GM12878 (cell line): ENCODE results near the gene CDKN1C. TPM values are rescaled to one million over a fixed set of nuclear protein-coding genes. Genes with fewer than 3 reads are reported as not detected.

Source experiments
- ATAC-seq: fragments of 200-7000 bp; cut with Tn5 transposase; 3 replicates; pipeline ENCODE4 v1.9.1; 2020; ENCODE audit warnings: mild to moderate bottlenecking, moderate library complexity
- BruUV-seq: library from RNA; stranded (reverse); fragments of 400-500 nt; replicated peaks from 2 replicates; lab custom pipeline; 2021; lab: Mats Ljungman, UMichigan
- CTCF ChIA-PET: fragments of 300-600 bp; sonication (Branson Sonifier 250); formaldehyde crosslinking; extraction: SDS; loops from one replicate; lab custom pipeline; 2021; ENCODE audit warnings: inconsistent platforms; lab: Yijun Ruan, JAX
- POLR2A ChIA-PET: fragments of 350-600 bp; formaldehyde crosslinking; extraction: SDS; loops from one replicate; lab custom pipeline; 2021; ENCODE audit warnings: inconsistent platforms; lab: Charles Lee
- RAD21 ChIA-PET: fragments of 300-600 bp; sonication (Branson Sonifier 250); formaldehyde crosslinking; loops from one replicate; lab custom pipeline; 2023; ENCODE audit warnings: antibody characterized with exemption; ENCODE audit not compliant: unreplicated experiment; lab: Charles Lee
- SMC1A ChIA-PET: fragments of 300-600 bp; sonication (Branson Sonifier 250); formaldehyde crosslinking; loops from one replicate; lab custom pipeline; 2023; ENCODE audit not compliant: unreplicated experiment, uncharacterized antibody; lab: Charles Lee
- DNase-seq: peaks from one replicate; pipeline ENCODE4 v3.0.0-alpha.2; 2011; ENCODE audit warnings: low read depth, low spot score
- FAIRE-seq: peaks from 3 replicates; lab custom pipeline; 2011; peaks lifted over from hg19 to GRCh38; lab: Jason Lieb, UNC
- H2AFZ ChIP-seq: 2 replicates; pipeline ENCODE4 v1.6.0; 2011; ENCODE audit warnings: low read depth, low read length, control low read depth; ENCODE audit not compliant: control insufficient read depth
- H3K27ac ChIP-seq: 2 replicates; pipeline ENCODE4 v1.5.1; 2011; ENCODE audit warnings: control low read depth; ENCODE audit not compliant: control insufficient read depth, insufficient read depth
- H3K27me3 ChIP-seq, 2 experiments: replicated peaks in 1 of 2; 2 replicates each; pipeline versions ENCODE4 v1.6.0 to v1.6.1; 2011; ENCODE audit warnings: low read length in 1 of 2; ENCODE audit not compliant: control insufficient read depth in 2 of 2, insufficient read depth in 2 of 2
- H3K36me3 ChIP-seq, 2 experiments: 2 replicates each; pipeline ENCODE4 v1.5.1; 2011; ENCODE audit warnings: low read length in 1 of 2; ENCODE audit not compliant: control insufficient read depth in 2 of 2, insufficient read depth in 2 of 2
- H3K4me1 ChIP-seq: 2 replicates; pipeline ENCODE4 v1.6.1; 2011; ENCODE audit warnings: mild to moderate bottlenecking, low read length, moderate library complexity, mixed read lengths; ENCODE audit not compliant: control insufficient read depth, insufficient read depth
- H3K4me2 ChIP-seq: 2 replicates; pipeline ENCODE4 v1.6.0; 2011; ENCODE audit warnings: control low read depth; ENCODE audit not compliant: control insufficient read depth, insufficient read depth
- H3K4me3 ChIP-seq: fragments of 200-600 bp; sonication (generic); 2 replicates; pipeline ENCODE4 v1.5.1; 2016
- H3K79me2 ChIP-seq: 2 replicates; pipeline ENCODE4 v1.6.0; 2011; ENCODE audit warnings: low read length; ENCODE audit not compliant: control insufficient read depth, insufficient read depth
- H3K9ac ChIP-seq: 2 replicates; pipeline ENCODE4 v1.8.0; 2011; ENCODE audit warnings: low read length, control low read depth, mixed read lengths; ENCODE audit not compliant: control insufficient read depth, insufficient read depth
- H3K9me3 ChIP-seq: replicated peaks from 3 replicates; pipeline ENCODE4 v1.5.1; 2011; ENCODE audit warnings: mild to moderate bottlenecking, low read length; ENCODE audit not compliant: control insufficient read depth, insufficient read depth
- H4K20me1 ChIP-seq: 2 replicates; pipeline ENCODE4 v1.6.0; 2011; ENCODE audit not compliant: control insufficient read depth, insufficient read depth
- EZH2 ChIP-seq: IDR thresholded peaks from 2 replicates; pipeline ENCODE4 v1.6.1; 2012; ENCODE audit warnings: low read depth, mild to moderate bottlenecking, control low read depth, inconsistent platforms, low read length, borderline replicate concordance; ENCODE audit not compliant: control insufficient read depth
- PAX5 ChIP-seq: IDR thresholded peaks from 2 replicates; pipeline ENCODE4 v1.6.1; 2011; ENCODE audit warnings: low read depth, low read length, borderline replicate concordance
- PAX8 ChIP-seq: fragments of 450-650 bp; IDR thresholded peaks from 2 replicates; pipeline ENCODE4 v1.6.1; 2017; ENCODE audit warnings: mild to moderate bottlenecking, moderate library complexity
- RB1 ChIP-seq: fragments of 450-650 bp; formaldehyde crosslinking; IDR thresholded peaks from 2 replicates; pipeline ENCODE4 v1.6.1; 2017; ENCODE audit warnings: mild to moderate bottlenecking, borderline replicate concordance
- TCF12 ChIP-seq: IDR thresholded peaks from 2 replicates; pipeline ENCODE4 v1.6.1; 2011; ENCODE audit warnings: low read depth, mild to moderate bottlenecking, low read length
- WGBS: methylation state at CpG from one replicate; pipeline ENCODE4 v1.1.6; 2016; ENCODE audit warnings: low lambda C conversion rate; ENCODE audit not compliant: insufficient replicate concordance, insufficient coverage; ENCODE audit errors: missing lambda C conversion rate; 5-methylcytosine and 5-hydroxymethylcytosine counted together
- in situ Hi-C: fragments of 300-500 bp; cut with MboI; formaldehyde crosslinking; loops from 9 replicates; pipeline ENCODE4 v1.14.3; 2018; ENCODE audit warnings: mixed read lengths
- intact Hi-C: fragments of 100-400 bp; cut with micrococcal nuclease; formaldehyde crosslinking; loops from one replicate; pipeline ENCODE4 v1.14.2; 2022; ENCODE audit not compliant: unreplicated experiment
- polyA plus RNA-seq, 11 experiments: library from polyadenylated mRNA; depleted of rRNA in 4 of 11; unstranded in 6 of 11; stranded (reverse) in 5 of 11; fragments of >200 nt; fragmentation: Nextera tagmentation in 4 of 11; fragmentation: Illumina TruSeq in 1 of 11; extraction: Ambion mirVana in 4 of 11; extraction: Trizol in 1 of 11; gene quantifications; 1 replicate in 1 of 11; 2 replicates in 10 of 11; pipeline versions ENCODE4 v1.2.1 to v1.2.3, GENCODE V29; 2011 to 2016; ENCODE audit warnings: inconsistent platforms in 2 of 11, missing spikeins in 2 of 11, low read depth in 1 of 11
- total RNA-seq, 4 experiments: library from RNA; depleted of rRNA in 3 of 4; stranded (reverse); fragments of >200 nt in 3 of 4; fragmentation: Illumina TruSeq in 1 of 4; extraction: Trizol in 1 of 4; gene quantifications; 2 replicates each; pipeline versions ENCODE4 v1.2.1 to v1.2.3, GENCODE V29; 2013 to 2021
- TF ChIP-seq, protein P1 (sequence below): IDR thresholded peaks from 2 replicates; pipeline ENCODE4 v1.6.1; 2012; ENCODE audit warnings: mild to moderate bottlenecking, low read depth, low read length

Gene CDKN1C
- total and polyA plus RNA-seq, 10 of the 15 experiments (the other 5 are each of a cell fraction or from before 2014, with no cell fraction given): 0.05 to 0.21 (median 0.14) TPM; not detected in 7

DNA sequence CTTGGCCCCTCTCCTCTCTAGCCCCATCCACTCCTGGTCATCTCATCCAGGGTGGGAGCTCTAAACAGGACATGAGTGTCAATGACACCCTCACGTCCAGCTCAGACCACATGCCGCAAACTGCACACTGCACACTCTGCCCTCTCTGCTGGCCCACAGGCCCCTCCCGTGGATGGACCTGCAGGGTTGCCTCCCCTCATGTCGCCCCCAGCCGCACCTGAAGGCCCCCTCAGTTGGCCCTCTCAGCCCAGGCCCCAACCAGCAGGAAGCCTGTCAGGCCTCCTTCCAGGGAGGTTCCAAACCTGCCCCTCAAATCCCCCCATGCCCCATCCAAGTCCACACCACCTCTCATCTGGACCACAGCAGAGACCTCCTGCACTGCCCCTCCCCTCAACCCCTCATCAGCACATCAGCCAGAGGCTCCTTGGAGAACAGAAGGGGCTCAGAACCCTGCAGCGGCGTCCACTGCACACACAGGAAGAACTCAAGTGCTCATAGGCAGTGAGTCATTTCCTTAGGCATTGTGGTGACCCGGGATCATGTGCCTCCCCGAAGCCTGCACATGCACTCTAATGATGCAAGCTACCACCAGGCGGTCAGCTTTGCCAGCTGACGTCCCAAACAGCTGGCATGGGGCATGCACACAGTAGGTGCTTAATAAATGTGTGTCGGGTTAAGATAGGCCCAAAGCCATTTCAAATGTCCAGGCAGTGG lies 12.9 kb upstream of the CDKN1C start (continued):
- TF ChIP-seq PAX8: no peak

DNA sequence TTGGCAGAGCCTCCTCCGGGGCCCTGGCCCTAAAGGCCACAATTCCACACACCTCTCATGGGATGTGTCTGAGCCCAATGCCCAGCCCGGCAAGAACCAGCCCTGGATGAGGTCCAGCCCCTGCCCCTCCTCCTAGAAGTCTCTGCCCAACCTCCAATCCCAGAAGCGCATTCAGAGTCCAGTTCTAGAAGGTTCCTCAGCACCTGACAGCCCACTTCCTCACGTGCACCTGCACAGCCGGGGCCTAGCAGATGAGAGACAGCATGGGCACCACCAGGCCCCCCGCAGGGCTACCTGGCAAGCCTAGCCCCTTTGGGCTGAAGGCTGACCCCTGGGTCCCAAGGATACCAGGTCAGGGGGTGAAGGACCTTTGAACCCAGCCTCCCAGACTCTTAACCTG lies 11.5 kb upstream of the CDKN1C start:
- Histone ChIP-seq H3K27ac (no peak overlapping the region), H3K4me1 (peaks cover 11% of the 10 kb centered on the region), H4K20me1 (no peaks in the 10 kb centered on the region), H3K27me3 (no peaks in the 10 kb centered on the region), H3K79me2 (no peaks in the 10 kb centered on the region), H2AFZ (no peak overlapping the region), H3K36me3 (no peaks in the 10 kb centered on the region), H3K4me3 (no peak overlapping the region), H3K9ac (no peak overlapping the region), H3K9me3 (no peaks in the 10 kb centered on the region), H3K4me2 (no peak overlapping the region)
- intact Hi-C loops: no loop called here
- ChIA-PET POLR2A (no interaction called here), CTCF (no interaction called here), SMC1A (no interaction called here), RAD21 (no interaction called here)
- FAIRE-seq: no peak
- no peak for TF ChIP-seq PAX5
- no peak for TF ChIP-seq TCF12
- no peak for TF ChIP-seq RB1
- TF ChIP-seq EZH2: no peak
- TF ChIP-seq, protein P1, sequence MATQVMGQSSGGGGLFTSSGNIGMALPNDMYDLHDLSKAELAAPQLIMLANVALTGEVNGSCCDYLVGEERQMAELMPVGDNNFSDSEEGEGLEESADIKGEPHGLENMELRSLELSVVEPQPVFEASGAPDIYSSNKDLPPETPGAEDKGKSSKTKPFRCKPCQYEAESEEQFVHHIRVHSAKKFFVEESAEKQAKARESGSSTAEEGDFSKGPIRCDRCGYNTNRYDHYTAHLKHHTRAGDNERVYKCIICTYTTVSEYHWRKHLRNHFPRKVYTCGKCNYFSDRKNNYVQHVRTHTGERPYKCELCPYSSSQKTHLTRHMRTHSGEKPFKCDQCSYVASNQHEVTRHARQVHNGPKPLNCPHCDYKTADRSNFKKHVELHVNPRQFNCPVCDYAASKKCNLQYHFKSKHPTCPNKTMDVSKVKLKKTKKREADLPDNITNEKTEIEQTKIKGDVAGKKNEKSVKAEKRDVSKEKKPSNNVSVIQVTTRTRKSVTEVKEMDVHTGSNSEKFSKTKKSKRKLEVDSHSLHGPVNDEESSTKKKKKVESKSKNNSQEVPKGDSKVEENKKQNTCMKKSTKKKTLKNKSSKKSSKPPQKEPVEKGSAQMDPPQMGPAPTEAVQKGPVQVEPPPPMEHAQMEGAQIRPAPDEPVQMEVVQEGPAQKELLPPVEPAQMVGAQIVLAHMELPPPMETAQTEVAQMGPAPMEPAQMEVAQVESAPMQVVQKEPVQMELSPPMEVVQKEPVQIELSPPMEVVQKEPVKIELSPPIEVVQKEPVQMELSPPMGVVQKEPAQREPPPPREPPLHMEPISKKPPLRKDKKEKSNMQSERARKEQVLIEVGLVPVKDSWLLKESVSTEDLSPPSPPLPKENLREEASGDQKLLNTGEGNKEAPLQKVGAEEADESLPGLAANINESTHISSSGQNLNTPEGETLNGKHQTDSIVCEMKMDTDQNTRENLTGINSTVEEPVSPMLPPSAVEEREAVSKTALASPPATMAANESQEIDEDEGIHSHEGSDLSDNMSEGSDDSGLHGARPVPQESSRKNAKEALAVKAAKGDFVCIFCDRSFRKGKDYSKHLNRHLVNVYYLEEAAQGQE: no peak
- in situ Hi-C loops: no loop called here
- ATAC-seq: no peak
- DNase-seq: no peak
- WGBS: 62% methylated on average over 6 of the region's 6 CpGs
- no TSS peak for BruUV-seq
